Measurements from ENCODE around the gene PLCH2.

GRCh38 chr1:2545754-2546514, 69.8 kb downstream of the PLCH2 start:
- TF ChIP-seq CTCF (IDR thresholded peaks at IDR 0.05) (no peak), POLR2A (IDR thresholded peaks at IDR 0.05) (peak; percentile 84)

Data from right lobe of liver (tissue), 4 donors.